Measurements from ENCODE around the gene SCRG1.

Gene SCRG1

DNA sequence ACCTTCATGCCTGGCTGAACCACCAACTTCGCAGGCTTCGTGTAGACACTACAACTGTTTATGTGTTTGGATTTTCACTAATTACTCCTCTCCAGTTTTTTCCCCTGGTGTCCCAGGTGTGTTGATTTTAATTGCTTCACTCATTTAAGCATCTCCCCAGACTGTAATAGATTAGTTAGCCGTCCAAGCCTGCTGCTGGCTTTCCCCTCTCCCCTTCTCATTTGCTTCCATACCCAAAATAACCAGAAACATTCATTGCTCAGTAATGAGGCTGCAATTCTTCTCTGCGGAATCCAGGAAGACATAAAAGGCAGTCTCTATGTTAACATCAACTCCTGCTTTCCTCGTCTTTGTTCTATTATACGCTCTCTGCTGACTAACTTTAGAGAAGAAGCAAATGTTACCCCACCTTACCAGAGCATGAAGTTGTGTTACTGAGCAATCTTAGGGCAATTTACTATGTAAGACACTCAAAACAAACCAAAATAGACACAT is 37.9 kb upstream of the SCRG1 start:
- DNase-seq (ENCODE audit: low read depth): no peak
- H3K4me3 ChIP-seq (ENCODE audit: low read depth, low read length): no peak overlapping the region

DNA sequence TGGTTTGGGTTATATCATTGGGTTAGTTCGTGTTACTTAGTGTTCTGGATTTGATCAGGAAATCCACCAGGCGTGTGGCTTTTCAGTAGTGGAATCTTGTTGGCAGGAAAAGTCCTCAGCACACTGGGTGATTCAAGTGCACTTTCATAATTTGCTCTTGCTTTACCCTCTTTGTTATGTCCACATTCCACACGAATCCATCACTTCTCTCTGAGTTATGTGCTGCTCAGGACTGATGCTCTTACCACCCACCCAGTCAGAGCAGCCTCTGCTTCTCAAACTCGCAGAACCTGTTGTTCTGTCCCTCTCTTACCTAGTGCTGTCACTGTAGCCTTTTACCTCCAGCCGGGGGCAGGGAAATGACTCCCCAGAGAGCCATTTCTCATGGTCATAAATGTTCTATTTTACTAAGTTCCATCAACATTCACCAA is 37.2 kb upstream of the SCRG1 start:
- no peak overlapping the region for H3K4me3 ChIP-seq (ENCODE audit: low read depth, low read length)
- TF ChIP-seq, protein P1, sequence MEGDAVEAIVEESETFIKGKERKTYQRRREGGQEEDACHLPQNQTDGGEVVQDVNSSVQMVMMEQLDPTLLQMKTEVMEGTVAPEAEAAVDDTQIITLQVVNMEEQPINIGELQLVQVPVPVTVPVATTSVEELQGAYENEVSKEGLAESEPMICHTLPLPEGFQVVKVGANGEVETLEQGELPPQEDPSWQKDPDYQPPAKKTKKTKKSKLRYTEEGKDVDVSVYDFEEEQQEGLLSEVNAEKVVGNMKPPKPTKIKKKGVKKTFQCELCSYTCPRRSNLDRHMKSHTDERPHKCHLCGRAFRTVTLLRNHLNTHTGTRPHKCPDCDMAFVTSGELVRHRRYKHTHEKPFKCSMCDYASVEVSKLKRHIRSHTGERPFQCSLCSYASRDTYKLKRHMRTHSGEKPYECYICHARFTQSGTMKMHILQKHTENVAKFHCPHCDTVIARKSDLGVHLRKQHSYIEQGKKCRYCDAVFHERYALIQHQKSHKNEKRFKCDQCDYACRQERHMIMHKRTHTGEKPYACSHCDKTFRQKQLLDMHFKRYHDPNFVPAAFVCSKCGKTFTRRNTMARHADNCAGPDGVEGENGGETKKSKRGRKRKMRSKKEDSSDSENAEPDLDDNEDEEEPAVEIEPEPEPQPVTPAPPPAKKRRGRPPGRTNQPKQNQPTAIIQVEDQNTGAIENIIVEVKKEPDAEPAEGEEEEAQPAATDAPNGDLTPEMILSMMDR (conservative IDR thresholded peaks at IDR 0.05; ENCODE audit: low read depth, low read length): no peak
- peak; percentile 71 for DNase-seq (ENCODE audit: low read depth)

More for the DNA sequence above, 37.9 kb upstream of the SCRG1 start:
- TF ChIP-seq, protein P1 (conservative IDR thresholded peaks at IDR 0.05; ENCODE audit: low read depth, low read length): no peak

DNA sequence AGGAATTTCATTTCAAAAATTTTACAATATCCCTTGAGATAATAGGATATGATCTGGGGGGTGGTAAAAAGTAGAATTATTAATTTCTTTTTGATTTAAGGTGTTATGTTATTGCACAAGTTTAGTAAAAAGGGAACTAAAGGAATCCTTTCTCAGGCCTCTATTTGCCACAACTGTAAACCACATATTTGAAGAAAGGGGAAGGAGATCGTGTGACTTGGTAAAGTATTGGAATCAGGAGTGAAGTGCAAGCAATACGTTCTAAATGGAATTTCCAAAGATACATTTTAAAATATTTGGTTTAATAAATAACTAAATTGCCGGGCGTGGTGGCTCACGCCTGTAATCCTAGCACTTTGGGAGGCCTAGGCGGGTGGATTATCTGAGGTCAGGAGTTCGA is 35.3 kb upstream of the SCRG1 start:
- TF ChIP-seq, protein P1 (conservative IDR thresholded peaks at IDR 0.05; ENCODE audit: low read depth, low read length): no peak
- no peak for DNase-seq (ENCODE audit: low read depth)
- no peak overlapping the region for H3K4me3 ChIP-seq (ENCODE audit: low read depth, low read length)

DNA sequence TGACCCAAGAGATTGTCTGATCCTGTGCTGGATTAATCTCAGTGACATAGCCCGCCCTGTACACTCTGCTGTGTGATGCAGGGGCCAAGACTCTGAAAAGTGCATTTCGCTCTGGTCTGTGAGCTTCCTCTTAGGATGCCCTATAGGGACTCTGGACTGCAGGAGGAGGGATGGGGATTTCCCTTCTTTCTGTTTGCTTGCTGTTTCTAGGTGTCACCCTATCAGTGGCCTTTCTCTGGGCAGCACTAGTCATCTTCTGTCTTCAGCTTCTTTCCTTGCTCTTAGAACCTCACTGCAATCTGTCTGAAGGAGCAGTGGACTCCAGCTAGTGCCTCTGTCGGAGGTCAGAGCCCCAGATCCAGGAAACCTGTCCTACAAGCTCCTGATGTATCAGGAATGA is 34.5 kb upstream of the SCRG1 start:
- no peak for DNase-seq (ENCODE audit: low read depth)

DNA sequence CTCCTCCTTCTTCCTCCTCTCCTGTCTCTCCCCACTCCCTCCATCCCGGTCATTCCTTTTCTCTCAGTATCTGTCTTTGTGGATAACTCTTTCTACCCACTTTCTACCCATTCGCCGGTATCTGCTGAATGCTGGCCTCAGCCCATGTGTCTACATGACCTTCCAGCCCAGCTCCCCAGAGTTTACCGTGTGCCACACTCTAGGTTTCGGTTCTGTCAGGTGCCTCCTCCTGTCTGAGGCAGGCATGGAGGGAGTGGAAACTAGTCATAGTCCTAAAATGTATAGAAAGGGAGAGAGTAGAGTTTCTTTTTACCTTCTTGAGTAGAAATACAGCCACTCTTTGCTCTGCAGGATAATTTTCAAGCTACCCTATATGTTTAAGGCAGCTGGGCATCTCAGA is 33.5 kb upstream of the SCRG1 start:
- H3K4me3 ChIP-seq (ENCODE audit: low read depth, low read length): no peak overlapping the region
- no peak for DNase-seq (ENCODE audit: low read depth)
- TF ChIP-seq, protein P1 (conservative IDR thresholded peaks at IDR 0.05; ENCODE audit: low read depth, low read length): no peak

More for the DNA sequence above, 34.5 kb upstream of the SCRG1 start:
- no peak overlapping the region for H3K4me3 ChIP-seq (ENCODE audit: low read depth, low read length)
- TF ChIP-seq, protein P1 (conservative IDR thresholded peaks at IDR 0.05; ENCODE audit: low read depth, low read length): no peak

DNA sequence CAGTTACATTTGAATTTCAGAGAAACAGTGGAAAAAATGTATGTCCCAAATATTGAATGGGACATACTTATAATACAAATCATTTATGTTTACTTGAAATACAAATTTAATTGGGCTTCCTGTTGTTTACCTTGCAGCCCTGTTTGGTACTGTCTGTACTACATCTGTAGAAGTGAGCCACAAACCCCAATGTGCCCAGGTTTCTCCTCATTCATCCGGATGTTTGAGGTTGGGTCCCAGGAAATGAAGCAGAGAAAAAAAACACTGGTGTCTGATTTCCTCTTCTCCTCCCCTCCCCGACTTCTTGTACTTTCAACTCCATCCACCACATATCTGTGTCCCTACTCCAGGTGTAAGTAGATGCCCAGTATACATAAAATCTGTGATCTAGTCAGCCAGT is 27.1 kb upstream of the SCRG1 start:
- H3K4me3 ChIP-seq (ENCODE audit: low read depth, low read length): no peak overlapping the region
- DNase-seq (ENCODE audit: low read depth): no peak
- TF ChIP-seq, protein P1 (conservative IDR thresholded peaks at IDR 0.05; ENCODE audit: low read depth, low read length): no peak
